AG20443 (cell line): ENCODE data around the gene TMX1.

Source experiments
- DNase-seq: peaks from one replicate; pipeline ENCODE4 v3.0.0; 2012; ENCODE audit warnings: low spot score, mixed read lengths

Gene TMX1

GRCh38 chr14:51242545-51243490 is 2.8 kb downstream of the TMX1 start:
- DNase-seq: no peak

GRCh38 chr14:51244591-51244990 is 4.5 kb downstream of the TMX1 start:
- DNase-seq: no peak

DNA sequence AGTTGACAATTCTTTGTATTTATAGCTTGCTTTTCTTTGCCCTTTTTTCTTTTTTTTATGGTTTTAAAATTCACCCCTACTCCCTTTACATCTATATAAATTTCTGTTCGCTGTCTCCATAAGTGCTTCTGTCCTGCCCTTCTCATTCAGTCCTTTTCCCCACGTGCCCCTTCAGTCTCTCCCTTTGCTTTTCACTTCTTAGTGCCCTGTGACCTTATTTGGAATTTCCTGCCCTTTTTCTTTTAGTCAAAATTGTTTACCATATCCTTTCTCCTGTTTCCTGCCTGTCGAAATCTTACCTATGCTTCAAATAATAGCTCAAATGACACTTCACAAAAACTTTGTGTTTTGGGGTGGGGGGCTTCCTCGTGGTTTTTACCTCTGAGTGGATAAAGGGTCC is 6.0 kb downstream of the TMX1 start:
- DNase-seq: no peak

GRCh38 chr14:51248016-51248987 is 8.3 kb downstream of the TMX1 start:
- DNase-seq: no peak

DNA sequence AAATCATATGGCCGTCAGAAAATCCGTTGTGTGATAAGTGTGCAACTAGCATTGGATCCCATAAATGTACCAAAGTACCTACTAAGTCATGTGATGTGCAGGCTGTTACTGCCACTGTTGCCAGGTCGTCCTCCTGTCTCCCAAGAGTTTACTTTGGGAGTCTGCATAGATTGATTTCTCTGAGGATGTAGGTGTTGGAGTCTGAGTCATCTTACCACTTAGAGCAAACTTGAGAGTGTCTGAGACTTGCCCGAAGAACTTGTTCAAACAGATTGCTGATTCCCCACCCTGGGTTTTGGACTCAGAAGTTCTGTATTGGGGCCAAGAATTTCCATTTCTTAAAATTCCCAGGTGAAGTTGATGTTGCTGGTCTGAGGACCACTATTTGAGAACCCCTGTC is 11.4 kb downstream of the TMX1 start:
- DNase-seq: no peak

DNA sequence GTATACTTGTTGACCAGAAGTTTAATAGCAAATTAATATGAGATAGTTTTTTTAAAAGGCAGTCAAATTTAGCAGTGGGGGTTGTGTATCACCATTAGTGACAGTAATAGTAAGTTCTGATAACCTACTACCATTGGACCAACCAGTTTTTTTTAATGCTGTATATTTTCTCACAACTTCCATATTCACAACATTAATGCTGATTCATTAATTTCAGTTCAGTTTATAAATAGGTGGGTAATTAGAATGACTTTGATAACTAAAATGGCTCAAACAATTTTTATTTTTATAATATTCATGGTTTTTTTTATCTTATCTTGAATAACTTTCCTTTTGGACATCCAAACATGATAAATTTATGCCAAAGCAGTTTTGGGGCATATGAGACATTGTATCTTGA is 13.8 kb downstream of the TMX1 start:
- DNase-seq: no peak

GRCh38 chr14:51258280-51258679 is 18.2 kb downstream of the TMX1 start:
- no peak for DNase-seq

- no peak for DNase-seq
Observed at GRCh38 chr14:51258788-51259187, 18.7 kb downstream of the TMX1 start.

DNA sequence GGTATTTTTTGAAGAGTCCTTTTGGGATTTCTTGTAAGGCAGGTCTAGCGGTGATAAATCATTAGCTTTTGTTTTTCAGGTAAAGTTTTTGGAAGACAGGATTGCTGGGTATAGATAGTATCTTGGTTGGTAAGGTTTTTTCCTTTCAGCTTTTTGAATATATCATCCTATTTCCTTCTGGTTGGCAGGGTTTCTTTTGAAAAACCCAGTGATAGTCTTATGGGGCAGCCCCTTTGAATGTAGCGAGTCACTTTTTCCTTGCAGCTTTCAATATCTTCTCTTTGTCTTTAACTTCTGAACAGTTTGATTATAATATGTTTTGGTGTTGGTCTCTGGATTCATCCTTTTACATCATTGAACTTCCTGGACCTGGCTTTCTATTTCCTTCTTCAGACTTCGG is 20.2 kb downstream of the TMX1 start:
- DNase-seq: no peak

DNA sequence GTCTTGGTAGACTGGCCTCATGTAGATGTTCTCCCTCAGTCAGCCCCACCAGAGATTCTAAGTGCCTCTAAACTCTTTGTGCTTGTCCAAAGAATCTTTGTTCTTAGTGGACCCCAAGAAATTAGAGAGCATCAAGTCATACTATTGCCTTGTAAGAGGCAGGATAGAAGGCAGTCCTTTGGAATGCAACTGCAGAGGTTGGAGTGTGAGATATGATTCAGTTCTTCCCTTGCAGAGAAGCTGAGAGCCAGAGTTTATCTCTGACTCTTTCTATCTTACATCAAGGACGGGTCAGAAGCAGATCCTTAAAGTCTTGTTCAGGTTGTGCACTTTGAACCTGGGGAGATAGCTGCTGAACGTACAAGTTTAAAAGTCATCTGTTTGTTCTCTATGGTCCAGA is 21.1 kb downstream of the TMX1 start:
- DNase-seq: no peak

DNA sequence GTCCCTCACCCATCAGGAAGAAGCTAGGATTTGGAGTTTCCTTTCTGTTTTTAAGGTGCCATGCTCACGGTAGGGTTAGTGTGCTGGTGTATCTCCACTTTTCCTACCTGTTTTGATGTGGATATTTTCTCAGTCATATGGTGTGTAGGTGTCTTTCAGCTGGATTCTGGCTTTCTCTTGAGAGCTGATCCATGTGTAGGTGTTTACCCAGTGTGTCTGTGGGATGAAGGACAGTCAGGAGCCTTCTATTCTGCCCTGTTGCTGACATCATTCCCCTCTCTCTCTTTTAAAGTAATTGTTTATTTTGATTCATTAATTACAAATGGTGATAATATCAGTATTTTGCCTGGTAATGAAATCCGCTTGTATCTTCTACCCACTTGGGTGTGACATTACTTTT is 22.8 kb downstream of the TMX1 start:
- no peak for DNase-seq

DNA sequence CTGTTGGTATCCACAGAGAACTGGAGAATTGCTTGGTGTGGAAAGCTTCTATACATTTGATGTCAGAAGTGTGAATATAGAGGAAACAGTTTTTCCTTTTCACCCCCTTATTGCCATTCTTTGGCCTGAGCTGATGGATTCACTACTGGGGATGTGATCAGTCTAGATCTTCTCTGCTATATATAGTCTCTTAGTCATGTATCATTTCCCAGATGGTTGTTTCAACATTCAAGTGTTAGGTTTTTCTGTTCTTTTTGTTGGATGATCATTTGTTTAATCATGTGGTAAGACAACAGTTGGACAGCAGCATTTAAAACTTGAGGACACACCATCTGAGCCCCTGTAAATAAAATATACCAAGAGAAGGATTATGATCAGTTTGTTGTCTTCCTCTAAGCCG is 29.6 kb downstream of the TMX1 start:
- DNase-seq: no peak

DNA sequence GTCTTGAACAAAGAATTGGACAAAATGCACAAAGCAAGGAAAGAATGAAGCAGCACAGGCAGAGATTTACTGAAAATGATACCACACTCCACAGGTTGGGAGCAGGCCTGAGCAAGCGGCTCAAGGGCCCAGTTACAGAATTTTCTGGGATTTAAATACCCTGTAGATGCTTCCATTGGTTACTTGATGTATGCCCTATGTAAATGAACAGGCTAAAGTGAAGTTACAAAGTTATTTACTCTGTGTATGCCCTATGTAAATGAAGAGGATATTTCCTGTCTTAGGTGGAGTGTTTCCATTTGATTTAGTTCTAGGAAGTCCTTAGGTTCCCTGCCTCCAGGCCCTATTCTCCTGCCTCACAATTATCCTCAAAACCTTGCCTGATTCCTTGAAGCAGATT is 36.6 kb downstream of the TMX1 start:
- DNase-seq: no peak

- no peak for DNase-seq
Observed at GRCh38 chr14:51277753-51278415, 37.8 kb downstream of the TMX1 start.

DNA sequence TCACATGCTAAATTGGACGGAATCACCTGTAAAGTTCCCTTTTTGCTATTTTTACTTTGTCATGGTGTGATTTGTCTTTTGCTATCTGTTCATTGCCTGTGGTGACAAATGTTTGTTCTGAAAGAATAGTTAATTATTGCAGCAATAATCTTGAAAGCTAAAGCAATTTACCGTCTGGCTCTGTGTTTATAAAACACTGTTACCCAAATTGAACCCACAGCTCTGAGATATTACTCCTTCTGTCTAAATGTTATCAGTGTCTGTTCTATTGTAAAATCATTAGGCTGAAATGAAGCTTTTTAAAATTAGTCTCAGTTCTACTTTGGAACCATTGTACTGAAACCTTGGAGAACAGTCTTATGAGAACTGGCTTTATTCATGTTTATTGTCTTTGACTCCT is 42.5 kb downstream of the TMX1 start:
- no peak for DNase-seq

DNA sequence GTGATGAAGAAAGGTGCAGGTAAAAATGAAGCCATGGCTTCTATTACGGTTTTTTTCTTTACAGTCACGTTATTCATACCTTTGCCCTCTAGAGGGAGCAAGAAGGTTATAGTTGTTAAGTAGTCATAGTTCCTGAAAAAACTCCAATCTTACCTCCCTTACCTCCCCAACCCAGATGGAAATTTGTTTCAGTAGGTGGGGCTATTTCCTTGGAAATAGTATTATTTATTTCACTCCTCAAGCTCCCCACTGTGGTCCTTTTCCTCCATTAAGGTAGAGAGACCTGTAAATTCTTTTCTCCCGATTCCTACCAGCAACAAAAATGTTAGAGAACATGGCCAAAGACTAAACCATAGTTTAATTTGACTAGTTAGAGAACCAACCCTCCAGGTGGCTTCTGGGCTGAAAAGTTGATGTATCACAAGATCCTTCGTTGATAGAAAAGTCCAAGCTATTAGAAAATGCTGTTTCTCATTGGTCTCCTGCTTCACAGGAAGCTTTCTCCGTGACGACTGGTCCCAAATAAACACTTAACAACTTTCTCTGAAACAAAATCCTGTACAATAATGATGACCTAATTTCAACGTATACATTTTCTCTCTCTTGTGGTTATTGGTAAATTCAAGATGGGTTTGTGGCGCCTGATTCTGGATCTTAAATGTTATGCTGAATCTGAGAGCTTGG is 43.5 kb downstream of the TMX1 start:
- DNase-seq: peak; percentile 81

- DNase-seq: no peak
Observed at GRCh38 chr14:51284241-51284640, 44.2 kb downstream of the TMX1 start.

- DNase-seq: no peak
Observed at GRCh38 chr14:51285120-51285519, 45.1 kb downstream of the TMX1 start.

DNA sequence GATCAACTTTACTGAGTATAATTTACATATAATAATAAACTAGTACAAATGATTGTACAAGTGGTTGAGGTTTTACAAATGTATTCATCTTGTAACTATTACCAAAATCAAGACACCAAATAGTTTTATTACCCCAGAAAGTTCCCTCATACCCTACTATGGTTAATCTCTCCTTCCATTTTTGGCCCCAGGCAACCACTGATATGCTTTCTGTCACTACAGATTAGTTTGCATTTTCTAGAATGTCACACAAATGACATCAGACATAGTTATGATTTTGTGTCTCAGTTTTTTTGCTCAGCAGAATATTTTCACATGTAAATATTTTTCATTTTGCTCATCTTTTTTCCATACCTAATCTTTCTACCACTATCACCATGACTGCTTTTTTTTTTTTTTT is 49.1 kb downstream of the TMX1 start:
- DNase-seq: no peak

DNA sequence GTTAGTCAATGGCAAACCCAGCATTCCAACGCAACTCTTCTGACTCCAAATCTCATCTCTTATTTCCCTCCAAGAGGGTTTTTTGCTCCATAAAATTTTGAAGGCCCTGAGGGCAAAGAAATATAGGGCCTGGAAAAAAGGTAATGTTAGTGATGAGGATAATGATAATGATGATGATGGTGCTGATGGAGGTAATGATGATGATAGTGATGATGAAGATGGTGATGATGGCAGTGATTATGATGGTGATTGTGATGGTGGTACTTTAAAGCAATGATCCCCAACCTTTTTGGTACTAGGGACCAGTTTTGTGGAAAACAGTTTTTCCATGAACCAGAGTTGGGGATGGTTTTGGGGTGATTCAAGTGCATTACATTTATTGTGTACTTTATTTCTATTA is 50.1 kb downstream of the TMX1 start:
- no peak for DNase-seq

GRCh38 chr14:51291016-51291415 is 51.0 kb downstream of the TMX1 start:
- DNase-seq: no peak
